Activated CD4-positive, alpha-beta T cell treated with anti-CD3 and anti-CD28 coated beads for 24 hours (primary cell): ENCODE results near the gene ACOT4.
"Not testable (repeated sequence)": the region's sequence is repeated elsewhere in the genome, so short reads cannot be mapped to it uniquely, and the experiment has no call there.

Experiments
- DNase-seq, 2 donors: peaks; one replicate each; pipeline ENCODE4 v3.0.0-alpha.2; 2020; ENCODE audit warnings: low read depth in 2 of 2

ACOT4 gene, protein sequence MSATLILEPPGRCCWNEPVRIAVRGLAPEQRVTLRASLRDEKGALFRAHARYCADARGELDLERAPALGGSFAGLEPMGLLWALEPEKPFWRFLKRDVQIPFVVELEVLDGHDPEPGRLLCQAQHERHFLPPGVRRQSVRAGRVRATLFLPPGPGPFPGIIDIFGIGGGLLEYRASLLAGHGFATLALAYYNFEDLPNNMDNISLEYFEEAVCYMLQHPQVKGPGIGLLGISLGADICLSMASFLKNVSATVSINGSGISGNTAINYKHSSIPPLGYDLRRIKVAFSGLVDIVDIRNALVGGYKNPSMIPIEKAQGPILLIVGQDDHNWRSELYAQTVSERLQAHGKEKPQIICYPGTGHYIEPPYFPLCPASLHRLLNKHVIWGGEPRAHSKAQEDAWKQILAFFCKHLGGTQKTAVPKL

DNA sequence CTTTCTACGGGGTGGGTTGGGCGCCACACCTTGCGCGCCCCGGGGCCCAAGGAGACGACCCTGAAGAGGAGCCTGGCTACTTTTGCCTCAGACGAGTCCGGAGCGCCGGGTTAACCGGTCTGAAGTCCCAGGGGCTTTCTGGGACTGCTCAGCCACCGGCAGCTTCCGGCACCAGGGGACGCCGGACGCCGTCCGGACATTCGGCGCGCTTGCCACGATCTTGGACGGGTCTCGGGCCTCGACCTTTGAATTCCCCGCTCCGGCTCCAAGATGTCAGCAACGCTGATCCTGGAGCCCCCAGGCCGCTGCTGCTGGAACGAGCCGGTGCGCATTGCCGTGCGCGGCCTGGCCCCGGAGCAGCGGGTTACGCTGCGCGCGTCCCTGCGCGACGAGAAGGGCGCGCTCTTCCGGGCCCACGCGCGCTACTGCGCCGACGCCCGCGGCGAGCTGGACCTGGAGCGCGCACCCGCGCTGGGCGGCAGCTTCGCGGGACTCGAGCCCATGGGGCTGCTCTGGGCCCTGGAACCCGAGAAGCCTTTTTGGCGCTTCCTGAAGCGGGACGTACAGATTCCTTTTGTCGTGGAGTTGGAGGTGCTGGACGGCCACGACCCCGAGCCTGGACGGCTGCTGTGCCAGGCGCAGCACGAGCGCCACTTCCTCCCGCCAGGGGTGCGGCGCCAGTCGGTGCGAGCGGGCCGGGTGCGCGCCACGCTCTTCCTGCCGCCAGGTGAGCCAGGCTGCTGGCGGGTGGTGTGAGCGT lies at the start of gene ACOT4:
TSS of gene ACOT4 (plus strand) at position 184 of the 760 bp plus-strand sequence. CDS start at position 271, 87 bp downstream.
- DNase-seq: peak; percentile 17 to 18

DNA sequence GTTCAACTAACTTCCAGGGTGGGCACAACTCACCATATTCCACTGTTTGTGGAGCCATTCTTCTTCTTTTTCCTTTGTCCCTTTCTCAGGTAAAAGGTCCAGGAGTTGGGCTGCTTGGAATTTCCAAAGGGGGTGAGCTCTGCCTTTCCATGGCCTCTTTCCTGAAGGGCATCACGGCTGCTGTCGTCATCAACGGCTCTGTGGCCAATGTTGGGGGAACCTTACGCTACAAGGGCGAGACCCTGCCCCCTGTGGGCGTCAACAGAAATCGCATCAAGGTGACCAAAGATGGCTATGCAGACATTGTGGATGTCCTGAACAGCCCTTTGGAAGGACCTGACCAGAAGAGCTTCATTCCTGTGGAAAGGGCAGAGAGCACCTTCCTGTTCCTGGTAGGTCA lies 48.7 kb upstream of the ACOT4 start:
- DNase-seq: not testable (repeated sequence)

DNA sequence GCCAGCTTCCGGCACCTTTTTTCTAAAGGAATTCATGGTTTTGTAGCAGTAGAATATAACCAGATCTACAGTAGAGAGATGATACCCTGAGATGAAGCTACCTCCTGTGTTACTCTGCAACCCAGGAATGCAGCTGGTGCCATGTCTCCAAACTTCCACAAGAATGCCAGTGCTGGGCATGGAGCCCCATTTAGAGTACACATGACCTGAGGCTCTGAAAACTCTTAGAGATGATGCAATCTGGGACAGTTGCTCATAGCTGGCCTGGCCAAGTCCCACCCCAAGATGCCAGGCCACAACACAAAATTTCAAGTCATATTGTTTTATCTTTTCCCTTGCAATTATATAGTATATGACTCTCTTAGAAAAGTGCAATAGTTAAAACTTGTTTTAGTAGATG lies 46.3 kb upstream of the ACOT4 start:
- DNase-seq: not testable (repeated sequence)

DNA sequence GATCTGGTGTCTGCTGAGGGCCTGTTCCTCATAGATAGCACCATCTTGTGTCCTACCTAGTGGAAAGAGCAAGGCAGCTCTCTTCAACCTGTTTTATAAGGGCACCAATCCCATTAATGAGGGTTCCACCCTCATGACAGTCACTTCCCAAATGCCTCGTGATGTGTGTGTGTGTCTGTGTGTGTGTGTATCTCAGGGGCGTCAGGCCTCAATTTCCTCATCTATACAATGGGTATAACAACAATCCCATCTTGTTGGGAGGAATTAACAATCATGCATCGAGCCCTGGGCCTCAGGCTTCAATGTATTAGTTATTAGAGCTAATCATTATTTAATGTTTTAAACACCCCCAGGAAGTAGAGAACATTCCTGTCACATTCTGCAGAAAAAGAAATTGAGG lies 42.6 kb upstream of the ACOT4 start:
- not testable (repeated sequence) for DNase-seq

DNA sequence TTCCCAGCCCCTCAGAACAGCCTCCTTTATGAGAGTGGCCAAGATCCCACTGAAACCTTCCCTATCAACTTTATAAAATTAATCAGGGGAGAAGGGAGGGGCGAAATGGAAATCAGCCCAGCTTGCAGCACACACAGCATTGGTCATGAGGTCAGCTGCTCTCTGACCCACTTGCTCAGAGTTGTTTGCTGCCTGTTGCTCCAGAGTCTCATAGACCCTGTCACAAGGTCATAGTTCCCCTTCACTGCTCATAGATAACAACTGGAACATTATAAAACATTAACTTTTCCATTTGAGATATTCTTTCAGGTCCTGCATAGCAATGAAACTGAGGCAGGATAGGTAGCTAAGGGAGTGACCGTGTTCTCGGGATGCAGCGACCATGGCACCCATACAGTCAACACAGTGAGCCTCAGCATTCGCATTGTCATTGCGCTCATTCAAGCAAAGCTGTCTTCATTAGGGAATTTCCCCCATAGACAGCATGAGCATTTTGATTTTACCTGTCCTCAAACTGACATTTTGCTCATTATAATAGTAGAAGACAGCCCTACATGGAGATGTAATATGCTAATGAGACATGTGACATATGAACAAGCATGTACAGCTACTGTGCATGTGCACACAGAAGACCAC lies 41.7 kb upstream of the ACOT4 start:
- DNase-seq: not testable (repeated sequence)

DNA sequence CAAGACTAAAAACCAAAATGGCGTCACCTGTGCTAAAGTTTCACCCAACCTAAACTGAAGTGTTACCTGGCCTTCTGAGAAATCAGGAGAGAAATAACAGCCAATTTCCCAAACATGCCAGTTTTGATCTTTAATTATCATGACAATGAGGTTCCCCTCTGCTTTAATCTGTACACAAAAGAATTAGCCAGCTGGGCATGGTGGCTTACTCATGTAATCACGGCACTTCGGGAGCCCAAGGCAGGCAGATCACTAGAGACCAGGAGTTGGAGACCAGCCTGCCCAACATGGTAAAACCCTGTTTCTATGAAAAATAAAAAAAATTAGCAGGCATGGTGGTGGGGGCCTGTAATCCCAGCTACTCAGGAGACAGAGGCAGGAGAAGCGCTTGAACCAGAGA lies 37.8 kb upstream of the ACOT4 start:
- DNase-seq: no peak

DNA sequence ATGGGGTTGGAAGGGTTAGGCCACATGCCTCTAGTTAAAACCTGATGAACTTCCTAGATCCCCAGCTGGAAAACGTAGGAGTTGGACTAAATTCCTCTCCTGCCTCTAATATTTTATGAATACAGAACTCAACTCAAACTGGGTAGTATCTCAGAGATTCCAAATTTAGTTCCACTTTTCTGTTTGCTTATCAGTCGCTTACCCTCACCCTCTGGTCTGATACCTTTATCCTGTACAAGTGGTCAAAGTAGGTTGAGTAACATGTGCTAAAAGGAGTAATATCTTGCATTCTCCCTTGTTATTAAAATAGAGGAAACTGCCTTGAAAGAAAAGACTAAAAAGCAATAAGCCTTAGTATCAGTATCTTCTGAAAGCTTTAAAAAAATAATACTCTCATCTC lies 34.5 kb upstream of the ACOT4 start:
- DNase-seq: not testable (repeated sequence)

DNA sequence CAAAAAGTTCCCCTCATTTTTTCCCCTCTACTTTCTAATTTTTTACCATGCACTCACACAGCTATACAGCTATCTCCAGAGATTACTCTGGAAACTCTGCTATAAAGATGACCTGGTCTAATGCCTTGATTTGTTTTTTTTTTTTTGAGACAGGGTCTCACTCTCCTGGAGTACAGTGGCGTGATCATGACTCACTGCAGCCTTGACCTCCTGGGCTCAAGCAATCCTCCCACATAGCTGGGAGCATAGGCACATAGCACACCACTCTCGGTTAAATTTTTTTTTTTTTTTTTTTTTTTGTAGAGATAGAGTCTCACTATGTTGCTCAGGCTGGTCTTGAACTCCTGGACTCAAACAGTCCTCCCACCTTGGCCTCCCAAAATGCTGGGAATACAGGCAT lies 33.4 kb upstream of the ACOT4 start:
- not testable (repeated sequence) for DNase-seq

DNA sequence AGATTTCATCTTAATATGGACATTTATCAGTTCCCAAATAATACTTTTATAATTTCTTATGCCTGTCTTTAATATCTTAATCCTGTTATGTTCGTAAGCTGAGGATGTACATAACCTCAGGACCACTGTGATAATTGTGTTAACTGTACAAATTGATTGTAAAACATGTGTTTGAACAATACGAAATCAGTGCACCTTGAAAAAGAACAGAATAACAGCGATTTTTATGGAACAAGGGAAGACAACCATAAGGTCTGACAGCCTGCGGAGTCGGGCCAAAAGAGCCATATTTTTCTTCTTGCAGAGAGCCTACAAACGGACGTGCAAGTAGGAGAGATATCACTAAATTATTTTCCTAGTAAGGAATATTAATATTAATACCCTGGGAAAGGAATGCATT lies 29.4 kb upstream of the ACOT4 start:
- not testable (repeated sequence) for DNase-seq

DNA sequence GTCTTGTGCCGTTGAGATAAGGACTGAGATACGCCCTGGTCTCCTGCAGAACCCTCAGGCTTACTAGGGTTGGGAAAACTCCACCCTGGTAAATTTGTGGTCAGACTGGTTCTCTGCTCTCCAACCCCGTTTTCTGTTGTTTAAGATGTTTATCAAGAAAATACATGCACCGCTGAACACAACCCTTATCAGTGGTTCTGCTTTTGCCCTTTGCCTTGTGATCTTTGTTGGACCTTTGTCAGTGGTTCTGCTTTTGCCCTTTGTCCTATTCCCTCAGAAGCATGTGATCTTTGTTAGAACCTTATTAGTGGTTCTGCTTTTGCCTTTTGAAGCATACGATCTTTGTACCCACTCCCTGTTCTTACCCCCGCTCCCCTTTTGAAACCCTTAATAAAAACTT lies 29.0 kb upstream of the ACOT4 start:
- not testable (repeated sequence) for DNase-seq

DNA sequence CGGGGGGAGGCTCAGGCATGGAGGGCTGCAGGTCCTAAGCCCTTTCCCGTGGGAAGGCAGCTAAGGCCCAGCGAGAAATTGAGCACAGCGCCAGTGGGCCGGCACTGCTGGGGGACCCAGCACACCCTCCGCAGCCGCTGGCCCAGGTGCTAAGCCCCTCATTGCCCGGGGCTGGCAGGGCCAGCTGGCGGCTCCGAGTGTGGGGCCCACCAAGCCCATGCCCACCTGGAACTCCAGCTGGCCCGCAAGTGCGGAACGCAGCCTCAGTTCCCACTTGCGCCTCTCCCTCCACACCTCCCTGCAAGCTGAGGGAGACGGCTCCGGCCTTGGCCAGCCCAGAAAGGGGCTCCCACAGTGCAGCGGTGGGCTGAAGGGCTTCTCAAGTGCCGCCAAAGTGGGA lies 25.2 kb upstream of the ACOT4 start:
- not testable (repeated sequence) for DNase-seq

DNA sequence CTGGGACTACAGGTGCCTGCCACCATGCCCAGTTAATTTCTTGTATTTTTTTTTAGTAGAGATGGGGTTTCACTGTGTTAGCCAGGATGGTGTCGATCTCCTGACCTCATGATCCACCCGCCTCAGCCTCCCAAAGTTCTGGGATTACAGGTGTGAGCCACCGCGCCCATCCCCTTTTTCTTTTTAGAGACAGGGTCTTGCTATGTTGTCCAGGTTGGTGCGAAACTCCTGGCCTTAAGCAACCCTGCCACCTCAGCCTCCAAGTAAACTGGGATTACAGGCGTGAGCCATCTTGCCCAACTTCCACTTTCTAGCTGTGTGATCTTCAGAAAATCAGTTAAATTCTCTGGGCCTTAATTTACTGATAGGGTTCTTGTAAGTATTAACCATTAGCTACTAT lies 24.7 kb upstream of the ACOT4 start:
- DNase-seq: not testable (repeated sequence)

DNA sequence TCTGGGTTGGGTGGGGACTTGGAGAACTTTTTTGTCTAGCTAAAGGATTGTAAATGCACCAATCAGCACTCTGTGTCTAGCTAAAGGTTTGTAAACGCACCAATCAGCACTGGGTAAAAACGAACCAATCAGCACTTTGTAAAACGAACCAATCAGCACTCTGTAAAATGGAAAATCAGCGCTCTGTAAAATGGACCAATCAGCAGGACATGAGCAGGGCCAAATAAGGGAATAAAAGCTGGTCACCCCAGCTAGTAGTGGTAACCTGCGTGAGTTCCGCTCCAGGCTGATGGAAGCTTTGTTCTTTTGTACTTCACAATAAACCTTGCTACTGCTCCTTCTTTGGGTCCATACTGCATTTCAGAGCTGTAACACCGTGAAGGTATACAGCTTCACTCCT lies 24.3 kb upstream of the ACOT4 start:
- no peak for DNase-seq

DNA sequence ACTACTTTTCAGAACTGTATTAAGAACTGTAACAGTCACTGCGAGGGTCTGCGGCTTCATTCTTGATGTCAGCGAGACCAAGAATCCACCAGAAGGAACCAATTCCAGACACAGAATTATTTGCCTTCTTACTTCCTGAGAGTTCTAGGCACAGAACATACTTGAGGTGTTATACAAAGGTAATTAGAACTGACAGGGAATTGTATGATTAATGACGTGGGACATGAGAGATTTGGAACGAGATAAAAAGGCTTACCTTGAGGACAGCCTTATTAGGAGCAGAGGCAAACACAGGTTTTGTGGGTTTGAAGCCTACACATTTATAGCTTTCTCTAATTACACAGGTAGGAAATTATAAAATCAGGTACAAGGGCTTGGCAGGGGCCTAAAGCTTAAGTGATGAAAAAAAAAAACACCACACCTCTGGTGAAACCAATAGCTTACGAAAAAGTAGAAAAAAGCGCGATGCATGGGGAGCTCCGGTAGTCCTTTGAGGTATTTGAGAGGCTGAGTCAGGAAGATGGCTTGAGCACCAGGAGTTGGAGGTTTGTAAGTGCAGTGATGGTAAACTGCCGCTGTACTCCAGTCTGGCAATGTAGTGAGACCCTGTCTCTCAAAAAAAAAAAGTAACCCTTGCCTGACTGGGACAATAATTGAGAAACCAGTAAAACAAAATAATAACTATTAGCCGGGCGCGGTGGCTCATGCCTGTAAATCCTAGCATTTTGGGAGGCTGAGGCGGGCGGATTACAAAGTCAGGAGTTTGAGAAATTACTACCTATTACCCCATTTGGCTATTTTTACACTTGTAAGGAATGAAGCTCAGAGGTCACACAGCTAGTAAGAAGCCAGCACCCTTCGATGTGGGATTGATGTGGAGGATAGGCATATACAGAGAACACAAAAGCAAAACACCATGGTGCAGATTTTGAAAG lies 23.5 kb upstream of the ACOT4 start:
- DNase-seq: peak in 1 of 2 donors; percentile 10

DNA sequence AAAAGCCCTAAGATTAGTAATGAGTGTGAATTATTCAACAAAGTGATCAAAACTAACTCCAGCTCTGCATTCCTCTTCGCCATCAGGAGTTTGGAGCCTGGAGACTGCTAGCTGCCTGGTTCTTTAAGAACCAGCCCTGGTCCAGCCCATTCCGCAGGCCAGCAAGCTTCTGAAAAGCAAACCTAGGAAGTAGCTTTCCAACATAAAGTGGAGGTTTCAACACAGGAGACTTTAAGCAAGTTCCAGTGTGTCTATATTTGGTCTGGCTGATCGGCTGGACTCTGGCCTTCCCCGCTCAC lies 22.8 kb upstream of the ACOT4 start:
- DNase-seq: not testable (repeated sequence)

DNA sequence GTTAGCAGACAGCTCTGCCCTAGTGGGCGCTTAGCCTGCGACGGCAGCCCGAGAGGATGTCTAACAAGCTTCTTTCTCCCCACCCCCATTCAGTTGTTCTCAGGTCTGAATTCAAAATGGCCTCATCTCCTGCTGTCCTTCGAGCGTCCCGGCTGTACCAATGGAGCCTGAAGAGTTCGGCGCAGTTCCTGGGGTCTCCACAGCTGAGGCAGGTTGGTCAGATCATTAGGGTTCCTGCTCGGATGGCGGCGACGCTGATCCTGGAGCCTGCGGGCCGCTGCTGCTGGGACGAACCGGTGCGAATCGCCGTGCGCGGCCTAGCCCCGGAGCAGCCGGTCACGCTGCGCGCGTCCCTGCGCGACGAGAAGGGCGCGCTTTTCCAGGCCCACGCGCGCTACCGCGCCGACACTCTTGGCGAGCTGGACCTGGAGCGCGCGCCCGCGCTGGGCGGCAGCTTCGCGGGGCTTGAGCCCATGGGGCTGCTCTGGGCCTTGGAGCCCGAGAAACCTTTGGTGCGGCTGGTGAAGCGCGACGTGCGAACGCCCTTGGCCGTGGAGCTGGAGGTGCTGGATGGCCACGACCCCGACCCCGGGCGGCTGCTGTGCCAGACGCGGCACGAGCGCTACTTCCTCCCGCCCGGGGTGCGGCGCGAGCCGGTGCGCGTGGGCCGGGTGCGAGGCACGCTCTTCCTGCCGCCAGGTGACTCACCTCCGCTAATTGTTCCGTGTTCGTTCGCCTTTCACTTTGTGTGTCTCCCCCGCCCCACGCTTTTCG lies 22.3 kb upstream of the ACOT4 start, which contains the start of gene ACOT2:
TSS of gene ACOT2 (plus strand) at position 29 of the 774 bp plus-strand sequence. CDS start at position 57, 28 bp downstream.
- peak; percentile 75 to 80 for DNase-seq

DNA sequence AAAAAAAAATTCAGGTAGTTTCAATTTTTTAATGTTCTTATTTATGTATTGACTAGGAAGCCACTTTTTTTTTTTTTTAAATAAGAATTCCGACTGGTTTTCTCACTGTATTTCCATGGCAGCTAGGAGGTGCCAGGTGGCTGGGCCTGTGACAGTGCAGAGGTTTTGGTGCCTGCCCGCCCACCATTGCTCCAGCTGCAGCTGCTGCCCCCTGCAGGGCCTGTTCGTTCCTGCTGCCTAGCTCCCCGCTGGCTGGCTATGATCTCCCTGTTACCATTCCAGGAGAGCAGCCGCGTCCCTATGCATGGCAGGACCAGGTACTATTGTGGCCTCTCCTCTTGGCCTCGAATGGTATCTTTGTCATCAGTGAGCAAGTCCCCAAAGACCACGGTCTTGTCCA lies 20.8 kb upstream of the ACOT4 start:
- peak; percentile 52 to 53 for DNase-seq

DNA sequence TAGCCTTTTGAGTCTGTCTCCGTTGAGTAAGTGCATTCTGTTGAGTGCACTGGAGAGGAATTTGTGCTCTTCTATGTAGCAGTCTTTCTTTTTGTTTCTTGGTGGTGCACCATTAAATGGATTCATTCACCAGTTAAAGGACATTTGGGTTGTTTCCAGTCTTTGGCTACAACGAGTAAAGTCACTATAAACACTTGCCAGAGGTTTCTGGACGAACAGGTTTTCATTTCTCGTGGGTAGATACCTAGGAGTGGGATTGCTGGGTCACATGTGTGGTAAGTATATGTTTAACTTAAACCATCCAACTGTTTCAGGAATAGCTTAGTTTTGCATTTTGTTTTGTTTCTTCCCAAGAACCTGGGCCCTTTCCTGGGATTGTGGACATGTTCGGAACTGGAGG lies 18.6 kb upstream of the ACOT4 start:
- not testable (repeated sequence) for DNase-seq

DNA sequence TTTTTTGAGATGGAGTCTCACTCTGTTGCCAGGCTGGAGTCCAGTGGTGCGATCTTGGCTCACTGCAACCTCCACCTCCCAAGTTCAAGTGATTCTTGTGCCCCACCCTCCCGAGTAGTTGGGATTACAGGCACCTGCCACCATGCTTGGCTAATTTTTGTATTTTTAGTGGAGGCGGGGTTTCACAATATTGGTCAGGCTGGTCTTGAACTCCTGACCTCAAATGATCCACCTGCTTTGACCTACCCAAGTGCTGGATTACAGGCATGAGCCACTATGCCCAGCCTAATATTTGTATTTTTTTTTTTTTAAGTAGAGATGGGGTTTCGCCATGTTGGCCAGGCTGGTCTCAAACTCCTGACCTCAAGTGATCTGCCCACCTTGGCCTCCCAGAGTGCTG lies 17.9 kb upstream of the ACOT4 start:
- DNase-seq: not testable (repeated sequence)

DNA sequence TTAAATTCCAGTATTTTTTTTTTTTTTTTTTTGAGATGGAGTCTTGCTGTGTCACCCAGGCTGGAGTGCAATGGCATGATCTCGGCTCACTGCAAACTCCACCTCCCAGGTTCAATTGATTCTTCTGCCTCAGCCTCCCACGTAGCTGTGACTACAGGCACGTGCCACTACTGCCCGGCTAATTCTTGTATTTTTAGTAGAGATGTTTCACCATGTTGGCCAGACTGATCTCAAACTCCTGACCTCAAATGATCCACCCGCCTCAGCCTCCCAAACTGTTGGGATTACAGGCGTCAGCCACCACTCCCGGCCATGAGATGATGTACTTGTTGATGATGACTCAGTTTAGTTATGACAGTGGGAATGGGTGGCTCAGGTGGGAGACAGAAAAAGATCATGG lies 17.4 kb upstream of the ACOT4 start:
- DNase-seq: not testable (repeated sequence)

DNA sequence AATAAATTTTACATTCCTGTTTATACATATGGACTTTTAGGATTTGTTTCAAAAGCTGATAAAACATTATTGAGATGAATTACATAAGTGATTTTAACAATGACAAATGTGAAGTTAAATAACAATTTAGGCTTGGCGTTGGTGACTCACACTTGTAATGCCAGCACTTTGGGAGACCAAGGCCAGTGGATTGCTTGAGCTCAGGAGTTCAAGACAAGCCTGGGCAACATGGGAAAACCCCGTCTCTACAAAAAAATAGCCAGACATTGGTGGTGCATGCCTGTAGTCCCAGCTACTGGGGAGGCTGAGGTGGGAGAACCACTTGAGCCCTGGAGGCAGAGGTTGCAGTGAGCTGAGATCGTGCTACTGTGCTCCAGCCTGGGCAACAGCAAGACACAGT lies 15.3 kb upstream of the ACOT4 start:
- no peak for DNase-seq
